DOHH2 (cell line): ENCODE results near the gene GYG2.

ENCODE experiments used
- H3F3A ChIP-seq: fragments of 200-600 bp; sonication (generic), shearing (Covaris generic); 2 replicates; pipeline ENCODE4 v1.6.0; 2016; ENCODE audit warnings: antibody characterized with exemption, mild to moderate bottlenecking; ENCODE audit not compliant: control insufficient read depth, insufficient read depth
- H3K27ac ChIP-seq: fragments of 200-600 bp; sonication (generic); 2 replicates; pipeline ENCODE4 v1.5.1; 2014; ENCODE audit warnings: low read depth, mild to moderate bottlenecking, low read length, moderate library complexity
- H3K27me3 ChIP-seq: fragments of 200-600 bp; sonication (generic); 2 replicates; pipeline ENCODE4 v1.6.1; 2014; ENCODE audit warnings: mild to moderate bottlenecking, low read length, mixed read lengths; ENCODE audit not compliant: control insufficient read depth
- H3K36me3 ChIP-seq: fragments of 200-600 bp; sonication (generic); 2 replicates; pipeline ENCODE4 v1.6.1; 2014; ENCODE audit warnings: mild to moderate bottlenecking, low read length, moderate library complexity, mixed read lengths; ENCODE audit not compliant: control insufficient read depth
- H3K4me1 ChIP-seq: fragments of 200-600 bp; sonication (generic); 2 replicates; pipeline ENCODE4 v1.6.1; 2014; ENCODE audit warnings: mild to moderate bottlenecking, low read length, mixed read lengths; ENCODE audit not compliant: control insufficient read depth
- H3K4me2 ChIP-seq: fragments of 200-600 bp; sonication (generic); 2 replicates; pipeline ENCODE4 v1.6.0; 2014; ENCODE audit warnings: mild to moderate bottlenecking, low read length, moderate library complexity
- H3K4me3 ChIP-seq: fragments of 200-600 bp; sonication (generic); 2 replicates; pipeline ENCODE4 v1.5.1; 2014; ENCODE audit warnings: mild to moderate bottlenecking, low read length, mixed read lengths
- H3K79me2 ChIP-seq: fragments of 200-600 bp; sonication (generic); 2 replicates; pipeline ENCODE4 v1.6.1; 2014; ENCODE audit warnings: mild to moderate bottlenecking, low read length, mixed read lengths; ENCODE audit not compliant: control insufficient read depth
- H3K9me2 ChIP-seq: fragments of 200-600 bp; sonication (generic); replicated peaks from 2 replicates; pipeline ENCODE4 v1.6.1; 2014; ENCODE audit warnings: mild to moderate bottlenecking, low read length, mixed read lengths; ENCODE audit not compliant: control insufficient read depth
- H3K9me3 ChIP-seq: fragments of 200-600 bp; sonication (generic); 2 replicates; pipeline ENCODE4 v1.6.1; 2014; ENCODE audit warnings: antibody characterized with exemption, low read length, mixed read lengths; ENCODE audit not compliant: control insufficient read depth, insufficient read depth
- H4K20me1 ChIP-seq: fragments of 200-600 bp; sonication (generic); 2 replicates; pipeline ENCODE4 v1.6.0; 2014; ENCODE audit warnings: low read depth, mild to moderate bottlenecking, antibody characterized with exemption, low read length, moderate library complexity; ENCODE audit not compliant: control insufficient read depth, insufficient read depth
- EZH2phosphoT487 ChIP-seq: fragments of 200-600 bp; sonication (generic); IDR thresholded peaks from 2 replicates; pipeline ENCODE4 v1.6.1; 2017; ENCODE audit warnings: borderline replicate concordance, mild to moderate bottlenecking, antibody characterized with exemption, low read length, moderate library complexity, mixed read lengths
- TF ChIP-seq, protein P1 (sequence below): fragments of 200-600 bp; sonication (generic); IDR thresholded peaks from one replicate; pipeline ENCODE4 v1.5.1; 2014; ENCODE audit warnings: antibody characterized with exemption, mild to moderate bottlenecking, low read depth, low read length; ENCODE audit not compliant: poor library complexity, severe bottlenecking

The GYG2 gene

GRCh38 chrX:2862404-2862803, 33.7 kb downstream of the GYG2 start:
- no peaks in the 10 kb centered on the region for H4K20me1 ChIP-seq
- no peaks in the 10 kb centered on the region for H3K79me2 ChIP-seq
- no peaks in the 10 kb centered on the region for H3F3A ChIP-seq
- H3K27ac ChIP-seq = no peak overlapping the region
- TF ChIP-seq, protein P1, sequence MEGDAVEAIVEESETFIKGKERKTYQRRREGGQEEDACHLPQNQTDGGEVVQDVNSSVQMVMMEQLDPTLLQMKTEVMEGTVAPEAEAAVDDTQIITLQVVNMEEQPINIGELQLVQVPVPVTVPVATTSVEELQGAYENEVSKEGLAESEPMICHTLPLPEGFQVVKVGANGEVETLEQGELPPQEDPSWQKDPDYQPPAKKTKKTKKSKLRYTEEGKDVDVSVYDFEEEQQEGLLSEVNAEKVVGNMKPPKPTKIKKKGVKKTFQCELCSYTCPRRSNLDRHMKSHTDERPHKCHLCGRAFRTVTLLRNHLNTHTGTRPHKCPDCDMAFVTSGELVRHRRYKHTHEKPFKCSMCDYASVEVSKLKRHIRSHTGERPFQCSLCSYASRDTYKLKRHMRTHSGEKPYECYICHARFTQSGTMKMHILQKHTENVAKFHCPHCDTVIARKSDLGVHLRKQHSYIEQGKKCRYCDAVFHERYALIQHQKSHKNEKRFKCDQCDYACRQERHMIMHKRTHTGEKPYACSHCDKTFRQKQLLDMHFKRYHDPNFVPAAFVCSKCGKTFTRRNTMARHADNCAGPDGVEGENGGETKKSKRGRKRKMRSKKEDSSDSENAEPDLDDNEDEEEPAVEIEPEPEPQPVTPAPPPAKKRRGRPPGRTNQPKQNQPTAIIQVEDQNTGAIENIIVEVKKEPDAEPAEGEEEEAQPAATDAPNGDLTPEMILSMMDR = no peak
- no peak for TF ChIP-seq EZH2phosphoT487
- no peaks in the 10 kb centered on the region for H3K9me2 ChIP-seq
- no peak overlapping the region for H3K4me3 ChIP-seq
- H3K4me2 ChIP-seq = no peak overlapping the region
- no peaks in the 10 kb centered on the region for H3K36me3 ChIP-seq
- H3K27me3 ChIP-seq = no peaks in the 10 kb centered on the region
- H3K9me3 ChIP-seq = no peaks in the 10 kb centered on the region
- no peaks in the 10 kb centered on the region for H3K4me1 ChIP-seq

GRCh38 chrX:2863646-2864045, 34.9 kb downstream of the GYG2 start:
- H3K9me3 ChIP-seq = no peaks in the 10 kb centered on the region
- no peaks in the 10 kb centered on the region for H3K9me2 ChIP-seq
- H4K20me1 ChIP-seq = no peaks in the 10 kb centered on the region
- H3F3A ChIP-seq = no peaks in the 10 kb centered on the region
- H3K4me2 ChIP-seq = no peak overlapping the region
- no peaks in the 10 kb centered on the region for H3K27me3 ChIP-seq
- H3K79me2 ChIP-seq = no peaks in the 10 kb centered on the region
- no peak overlapping the region for H3K27ac ChIP-seq
- no peaks in the 10 kb centered on the region for H3K36me3 ChIP-seq
- H3K4me1 ChIP-seq = no peaks in the 10 kb centered on the region
- H3K4me3 ChIP-seq = no peak overlapping the region
- no peak for TF ChIP-seq EZH2phosphoT487
- TF ChIP-seq, protein P1 = no peak

- no peak overlapping the region for H3K27ac ChIP-seq
- H4K20me1 ChIP-seq = no peaks in the 10 kb centered on the region
- H3K4me3 ChIP-seq = no peak overlapping the region
- H3K36me3 ChIP-seq = no peaks in the 10 kb centered on the region
- H3K4me2 ChIP-seq = no peak overlapping the region
- no peaks in the 10 kb centered on the region for H3F3A ChIP-seq
- H3K9me2 ChIP-seq = no peaks in the 10 kb centered on the region
- H3K4me1 ChIP-seq = no peaks in the 10 kb centered on the region
- H3K27me3 ChIP-seq = no peaks in the 10 kb centered on the region
- TF ChIP-seq EZH2phosphoT487 = no peak
- TF ChIP-seq, protein P1 = no peak
- H3K9me3 ChIP-seq = no peaks in the 10 kb centered on the region
- no peaks in the 10 kb centered on the region for H3K79me2 ChIP-seq
Measured at GRCh38 chrX:2867206-2867605, 38.5 kb downstream of the GYG2 start.

DNA sequence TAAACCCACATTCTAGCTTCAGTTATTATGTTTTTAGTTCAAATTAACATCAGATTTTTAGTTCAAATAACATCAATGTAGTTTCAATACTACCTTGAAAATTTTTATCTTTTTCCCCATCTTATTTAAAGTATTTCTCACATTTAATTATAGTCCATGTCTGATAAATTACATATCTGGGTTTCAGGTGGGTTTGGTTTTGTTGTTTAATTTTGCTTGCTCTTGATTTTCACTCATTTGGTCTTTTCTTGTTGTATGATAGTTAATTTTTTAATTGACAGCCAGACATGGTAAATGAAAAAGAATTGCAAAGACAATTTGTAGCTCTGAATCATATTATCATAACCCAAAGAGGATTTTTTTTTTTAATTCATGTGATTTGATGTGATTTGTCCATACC, 41.9 kb downstream of the GYG2 start:
- H4K20me1 ChIP-seq = no peaks in the 10 kb centered on the region
- no peaks in the 10 kb centered on the region for H3K9me3 ChIP-seq
- no peaks in the 10 kb centered on the region for H3F3A ChIP-seq
- no peaks in the 10 kb centered on the region for H3K9me2 ChIP-seq
- TF ChIP-seq, protein P1 = no peak
- TF ChIP-seq EZH2phosphoT487 = no peak
- H3K4me2 ChIP-seq = no peak overlapping the region
- H3K4me1 ChIP-seq = no peaks in the 10 kb centered on the region
- no peaks in the 10 kb centered on the region for H3K79me2 ChIP-seq
- no peaks in the 10 kb centered on the region for H3K36me3 ChIP-seq
- H3K27ac ChIP-seq = no peak overlapping the region
- no peaks in the 10 kb centered on the region for H3K27me3 ChIP-seq
- H3K4me3 ChIP-seq = no peak overlapping the region
